HG02610 (cell line): Measurements from ENCODE around the gene SRGAP2.
"Not testable (repeated sequence)": the region's sequence is repeated elsewhere in the genome, so short reads cannot be mapped to it uniquely, and the experiment has no call there.

Experiments used
- ATAC-seq: cut with Tn5 transposase; IDR thresholded peaks from one replicate; pipeline ENCODE4 v1.9.1; 2021; ENCODE audit warnings: mild to moderate bottlenecking, moderate library complexity; ENCODE audit not compliant: unreplicated experiment

Gene SRGAP2

GRCh38 chr1:206245479-206245878, 42.1 kb downstream of the SRGAP2 start:
- not testable (repeated sequence) for ATAC-seq

DNA sequence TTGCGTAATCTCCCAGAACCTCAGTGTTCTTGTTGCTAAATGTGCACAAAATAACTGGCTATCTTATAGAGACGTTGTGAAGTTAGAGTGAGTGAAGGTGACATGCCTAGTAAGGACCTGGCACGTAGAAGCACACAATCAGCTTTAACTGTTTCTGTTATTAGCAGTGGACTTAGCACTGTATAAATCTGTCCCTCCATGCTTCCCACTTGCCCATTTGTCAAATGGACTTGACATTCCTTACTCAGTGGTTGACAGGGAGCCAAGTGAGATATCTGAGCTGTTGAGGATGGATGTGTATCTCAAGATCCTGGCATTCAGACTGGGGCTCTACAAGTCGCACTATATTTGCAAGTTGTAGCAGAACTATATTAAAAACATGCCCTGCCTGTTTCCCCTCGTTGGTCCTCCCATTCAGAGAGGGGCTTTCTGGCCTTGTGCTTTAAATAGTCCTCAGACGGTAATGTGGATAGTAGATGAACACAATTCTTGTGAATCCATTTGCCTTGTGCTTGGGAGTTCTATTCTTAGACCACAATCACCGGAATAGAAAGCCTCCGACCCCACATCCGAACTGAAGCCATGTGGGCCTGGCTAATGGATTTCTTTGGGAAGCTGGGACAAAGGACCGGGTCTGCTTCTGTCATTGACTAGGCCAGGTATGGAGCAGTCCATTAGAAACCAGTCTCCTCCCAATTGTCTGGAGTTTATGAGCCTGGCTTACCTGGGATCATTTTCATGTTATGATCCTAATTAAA, 43.0 kb downstream of the SRGAP2 start:
- not testable (repeated sequence) for ATAC-seq

- ATAC-seq: peak; percentile 56
These were observed 47.8 kb downstream of the SRGAP2 start for GRCh38 chr1:206250953-206251681.

DNA sequence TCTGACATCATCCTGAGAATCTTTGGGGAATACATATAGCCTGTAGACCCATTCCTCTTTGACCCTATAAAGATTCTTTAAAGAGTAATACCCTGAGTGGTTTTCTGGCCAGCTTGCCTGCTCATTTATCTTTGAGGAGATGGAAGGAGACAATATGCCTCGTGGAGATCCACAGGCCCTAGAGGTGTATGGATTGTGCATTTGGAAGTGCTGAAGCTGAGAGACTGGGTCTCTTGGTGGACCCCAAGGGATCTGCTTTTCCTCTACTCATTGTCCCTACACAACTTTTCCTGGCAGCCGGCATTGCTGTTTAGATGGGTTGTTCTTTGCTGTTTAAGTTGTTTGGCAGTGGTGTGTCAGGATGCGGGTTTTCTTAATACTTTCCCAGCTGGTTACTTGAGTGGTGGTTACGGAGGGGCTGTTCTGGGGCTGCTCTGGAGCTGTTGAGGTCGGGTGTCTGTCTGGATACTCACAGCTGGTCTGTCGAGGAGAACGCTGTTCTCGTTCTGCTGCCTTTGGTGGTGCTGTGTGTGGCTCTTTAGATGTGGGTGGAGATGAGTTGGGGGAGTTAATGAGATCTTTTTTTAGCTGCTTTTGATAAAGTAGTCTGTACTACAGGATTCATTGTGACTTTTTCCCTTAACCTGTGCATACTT, 49.5 kb downstream of the SRGAP2 start:
- ATAC-seq: not testable (repeated sequence)
